CD14-positive monocyte (primary cell): Measurements from ENCODE around the gene LARP4B. TPM values are rescaled to one million over a fixed set of nuclear protein-coding genes. Genes with fewer than 3 reads are reported as not detected.

Experiments
- DNase-seq, 3 donors: peaks; one replicate each; pipeline ENCODE4 v3.0.0-alpha.2; 2011 to 2022
- H2AFZ ChIP-seq: 2 replicates; pipeline ENCODE4 v1.6.0; 2012; ENCODE audit warnings: mild to moderate bottlenecking, low read depth, low read length, inconsistent platforms; ENCODE audit not compliant: insufficient read depth, poor library complexity, severe bottlenecking
- H3K27ac ChIP-seq, 2 donors: 1 replicate in 1 of 2; 2 replicates in 1 of 2; pipeline ENCODE4 v1.5.1; 2012 to 2013; ENCODE audit warnings: low read length in 2 of 2, control low read depth in 1 of 2, inconsistent platforms in 1 of 2, low read depth in 1 of 2, mild to moderate bottlenecking in 1 of 2
- H3K27me3 ChIP-seq, 2 donors: one replicate each; pipeline versions ENCODE4 v1.6.0 to v1.6.1; 2011 to 2013; ENCODE audit warnings: low read length in 2 of 2; ENCODE audit not compliant: control insufficient read depth in 2 of 2, insufficient read depth in 2 of 2
- H3K36me3 ChIP-seq, 2 donors: replicated peaks in 1 of 2; 1 replicate in 1 of 2; 2 replicates in 1 of 2; pipeline versions ENCODE4 v1.5.1 to v1.6.1; 2012 to 2013; ENCODE audit warnings: low read length in 2 of 2, control low read depth in 1 of 2, inconsistent platforms in 1 of 2, mild to moderate bottlenecking in 1 of 2; ENCODE audit not compliant: insufficient read depth in 2 of 2, control insufficient read depth in 1 of 2
- H3K4me1 ChIP-seq, 2 donors: 1 replicate in 1 of 2; 2 replicates in 1 of 2; pipeline versions ENCODE4 v1.5.1 to v1.6.1; 2012 to 2013; ENCODE audit warnings: low read length in 2 of 2, control low read depth in 1 of 2, inconsistent platforms in 1 of 2, mild to moderate bottlenecking in 1 of 2, moderate library complexity in 1 of 2; ENCODE audit not compliant: insufficient read depth in 2 of 2, control insufficient read depth in 1 of 2
- H3K4me2 ChIP-seq: replicated peaks from 2 replicates; pipeline ENCODE3; 2012; ENCODE audit warnings: low read length, moderate library complexity, mild to moderate bottlenecking; ENCODE audit not compliant: poor library complexity, severe bottlenecking; ENCODE audit errors: extremely low read depth
- H3K4me3 ChIP-seq, 3 experiments: fragments of 200-600 bp in 1 of 3; sonication (generic) in 1 of 3; replicated peaks in 1 of 3; 1 replicate in 2 of 3; 2 replicates in 1 of 3; pipeline ENCODE4 v1.5.1; 2011 to 2013; ENCODE audit warnings: low read length in 3 of 3, mild to moderate bottlenecking in 3 of 3, control low read depth in 2 of 3, low read depth in 2 of 3, inconsistent platforms in 1 of 3, moderate library complexity in 1 of 3
- H3K79me2 ChIP-seq: 2 replicates; pipeline ENCODE4 v1.6.0; 2012; ENCODE audit warnings: mild to moderate bottlenecking, control low read depth, inconsistent platforms, low read length, moderate library complexity; ENCODE audit not compliant: insufficient read depth
- H3K9ac ChIP-seq: 2 replicates; pipeline ENCODE4 v1.6.0; 2017; ENCODE audit warnings: low read length, mild to moderate bottlenecking; ENCODE audit not compliant: insufficient read depth, poor library complexity, severe bottlenecking
- H3K9me3 ChIP-seq, 2 donors: replicated peaks in 1 of 2; 1 replicate in 1 of 2; 2 replicates in 1 of 2; pipeline versions ENCODE4 v1.5.1 to v1.6.1; 2012 to 2013; ENCODE audit warnings: low read length in 2 of 2, control low read depth in 1 of 2; ENCODE audit not compliant: control insufficient read depth in 1 of 2, insufficient read depth in 1 of 2
- H4K20me1 ChIP-seq: 2 replicates; pipeline ENCODE4 v1.6.0; 2012; ENCODE audit warnings: mild to moderate bottlenecking, low read length, control low read depth, moderate library complexity; ENCODE audit not compliant: insufficient read depth
- H3K27ac Mint-ChIP-seq, 7 donors: one replicate each; pipeline ENCODE4 v1.8.0; 2020; ENCODE audit warnings: mild to moderate bottlenecking in 7 of 7, mixed read lengths in 7 of 7, moderate library complexity in 6 of 7, inconsistent platforms in 2 of 7
- H3K27me3 Mint-ChIP-seq, 3 donors: one replicate each; pipeline ENCODE4 v1.8.0; 2021 to 2022; ENCODE audit warnings: low read depth in 3 of 3, mild to moderate bottlenecking in 3 of 3, mixed read lengths in 3 of 3, moderate library complexity in 3 of 3, inconsistent platforms in 1 of 3
- H3K36me3 Mint-ChIP-seq, 2 donors: one replicate each; pipeline ENCODE4 v1.8.0; 2020; ENCODE audit warnings: mixed read lengths in 2 of 2, inconsistent platforms in 1 of 2, mild to moderate bottlenecking in 1 of 2
- H3K4me1 Mint-ChIP-seq: one replicate; pipeline ENCODE4 v1.8.0; 2020; ENCODE audit warnings: mild to moderate bottlenecking, mixed read lengths
- H3K4me3 Mint-ChIP-seq, 2 donors: one replicate each; pipeline ENCODE4 v1.8.0; 2020; ENCODE audit warnings: mild to moderate bottlenecking in 2 of 2, mixed read lengths in 2 of 2, moderate library complexity in 1 of 2
- H3K9me3 Mint-ChIP-seq, 7 donors: one replicate each; pipeline ENCODE4 v1.8.0; 2020 to 2022; ENCODE audit warnings: mixed read lengths in 7 of 7, mild to moderate bottlenecking in 6 of 7, moderate library complexity in 6 of 7, inconsistent platforms in 2 of 7
- WGBS: methylation state at CpG from one replicate; pipeline ENCODE4 v1.1.5; 2013; ENCODE audit warnings: missing lambda C conversion rate; ENCODE audit not compliant: insufficient coverage; 5-methylcytosine and 5-hydroxymethylcytosine counted together
- intact Hi-C, 2 donors: fragments of 100-400 bp; cut with micrococcal nuclease; formaldehyde crosslinking; loops; one replicate each; pipeline versions ENCODE4 v1.15.0 to v1.15.1; 2023
- polyA plus RNA-seq, 3 donors: library from polyadenylated mRNA; depleted of rRNA in 1 of 3; unstranded in 2 of 3; stranded (reverse) in 1 of 3; fragments of 300-500 nt in 2 of 3; fragments of >200 nt in 1 of 3; fragmentation: Illumina TruSeq in 2 of 3; gene quantifications; 1 replicate in 2 of 3; 2 replicates in 1 of 3; pipeline ENCODE4 v1.2.3, GENCODE V29; 2012 to 2021
- TF ChIP-seq, protein P1 (sequence below): fragments of 200-600 bp; IDR thresholded peaks from one replicate; pipeline ENCODE4 v1.8.0; 2022; ENCODE audit warnings: antibody characterized with exemption, mild to moderate bottlenecking

The LARP4B gene
- polyA plus RNA-seq, 3 donors = 17.2 to 52.3 (median 33.0) TPM

DNA sequence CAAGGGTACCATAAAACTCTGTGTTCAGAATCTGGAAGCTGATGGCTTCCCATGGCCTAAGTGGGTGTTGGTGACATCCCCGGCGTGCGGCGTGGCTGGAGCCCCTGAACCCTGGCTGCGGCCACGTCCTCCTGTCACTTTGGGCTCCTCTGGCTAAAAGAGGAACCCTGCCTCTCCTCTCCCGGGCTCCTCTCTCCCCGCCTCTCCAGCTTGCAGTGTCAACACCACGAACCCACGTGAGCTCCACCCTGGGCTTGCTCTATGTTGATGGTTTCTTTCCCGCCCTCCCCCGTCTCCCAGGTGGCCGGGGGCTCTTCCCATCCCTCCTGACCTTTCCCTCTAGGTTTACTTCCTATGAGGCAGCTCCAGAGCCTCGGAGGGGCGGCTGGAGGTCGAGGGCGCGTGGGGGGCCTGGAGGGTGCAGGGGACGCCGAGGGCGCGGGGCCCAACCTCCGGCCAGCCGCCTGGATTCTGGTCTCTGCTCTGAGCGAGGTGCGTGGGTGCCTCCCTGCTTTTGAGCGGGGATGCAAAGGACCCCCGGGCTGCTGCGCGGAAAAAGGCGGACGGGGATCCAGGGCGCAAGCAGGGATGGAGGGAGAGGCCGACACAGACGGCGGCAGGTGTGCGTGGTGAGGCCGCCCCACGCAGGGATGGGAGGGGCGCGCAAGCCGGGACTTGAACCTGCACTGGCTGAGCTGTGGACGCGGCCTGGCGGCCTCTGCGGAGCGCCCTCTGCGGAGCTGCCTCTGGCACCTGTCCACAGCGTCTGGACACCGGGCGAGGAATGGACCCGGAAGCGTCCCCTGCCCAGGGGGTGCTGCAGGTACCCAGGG lies 126.5 kb downstream of the LARP4B start:
- Histone ChIP-seq H3K79me2 (no peaks in the 10 kb centered on the region), H3K4me3 (peak overlapping the region in 1 of 3 experiments; percentile 54), H3K4me2 (peak overlapping the region; percentile 58), H4K20me1 (peaks cover 30% of the 10 kb centered on the region), H3K9ac (no peak overlapping the region), H3K9me3 (no peaks in the 10 kb centered on the region), H2AFZ (no peak overlapping the region), H3K27me3 (no peaks in the 10 kb centered on the region), H3K4me1 (peaks cover 12 to 17% of the 10 kb centered on the region in 2 donors), H3K36me3 (peaks cover 31 to 41% of the 10 kb centered on the region in 2 donors), H3K27ac (no peak overlapping the region)
- peak overlapping the region; percentile 72 to 93 for H3K4me3 Mint-ChIP-seq
- peaks cover 0 to 11% (median 3%) of the 10 kb centered on the region in 7 donors for H3K9me3 Mint-ChIP-seq
- peaks cover 38 to 46% of the 10 kb centered on the region in 2 donors for H3K36me3 Mint-ChIP-seq
- TF ChIP-seq, protein P1, sequence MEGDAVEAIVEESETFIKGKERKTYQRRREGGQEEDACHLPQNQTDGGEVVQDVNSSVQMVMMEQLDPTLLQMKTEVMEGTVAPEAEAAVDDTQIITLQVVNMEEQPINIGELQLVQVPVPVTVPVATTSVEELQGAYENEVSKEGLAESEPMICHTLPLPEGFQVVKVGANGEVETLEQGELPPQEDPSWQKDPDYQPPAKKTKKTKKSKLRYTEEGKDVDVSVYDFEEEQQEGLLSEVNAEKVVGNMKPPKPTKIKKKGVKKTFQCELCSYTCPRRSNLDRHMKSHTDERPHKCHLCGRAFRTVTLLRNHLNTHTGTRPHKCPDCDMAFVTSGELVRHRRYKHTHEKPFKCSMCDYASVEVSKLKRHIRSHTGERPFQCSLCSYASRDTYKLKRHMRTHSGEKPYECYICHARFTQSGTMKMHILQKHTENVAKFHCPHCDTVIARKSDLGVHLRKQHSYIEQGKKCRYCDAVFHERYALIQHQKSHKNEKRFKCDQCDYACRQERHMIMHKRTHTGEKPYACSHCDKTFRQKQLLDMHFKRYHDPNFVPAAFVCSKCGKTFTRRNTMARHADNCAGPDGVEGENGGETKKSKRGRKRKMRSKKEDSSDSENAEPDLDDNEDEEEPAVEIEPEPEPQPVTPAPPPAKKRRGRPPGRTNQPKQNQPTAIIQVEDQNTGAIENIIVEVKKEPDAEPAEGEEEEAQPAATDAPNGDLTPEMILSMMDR = no peak
- peaks cover 5 to 8% (median 6%) of the 10 kb centered on the region in 3 donors for H3K27me3 Mint-ChIP-seq
- H3K4me1 Mint-ChIP-seq = peaks cover 13% of the 10 kb centered on the region
- intact Hi-C loops = no loop called here
- WGBS = 76% methylated on average over 52 of the region's 53 CpGs
- peak; percentile 36 to 41 (median 37) for DNase-seq
- H3K27ac Mint-ChIP-seq = peak overlapping the region in 3 of 7 donors; percentile 20 to 77 (median 37)

DNA sequence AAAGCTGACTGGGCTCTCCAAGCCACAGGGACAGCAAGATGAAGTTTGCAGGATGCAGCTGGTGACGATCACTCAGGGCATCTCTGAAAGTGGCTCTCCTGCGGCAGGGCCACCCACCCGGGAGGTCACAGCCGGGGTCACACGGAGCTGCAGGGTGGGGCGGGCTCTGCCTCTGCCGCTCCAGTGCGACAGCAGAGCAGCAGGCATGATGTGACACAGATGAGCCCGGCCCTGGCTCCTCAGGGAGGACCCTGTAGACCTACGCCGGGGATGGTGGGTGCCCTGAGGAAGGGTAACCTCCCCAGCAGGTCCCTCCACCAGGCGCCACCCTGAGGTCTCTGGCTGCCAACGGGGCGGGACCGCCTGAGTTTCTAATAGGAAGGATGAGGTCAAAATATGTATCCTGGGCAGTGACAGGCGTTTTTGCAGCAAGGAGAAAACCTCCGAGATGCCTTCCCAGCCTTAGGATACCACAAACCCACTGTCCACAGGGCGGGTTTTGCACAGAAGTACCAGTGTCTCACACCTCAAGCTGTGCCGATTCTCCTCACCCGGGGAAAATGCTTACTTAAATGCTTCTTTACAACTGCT lies 127.2 kb downstream of the LARP4B start:
- Mint-ChIP-seq H3K36me3 (peaks cover 32 to 38% of the 10 kb centered on the region in 2 donors), H3K27me3 (peaks cover 5 to 12% (median 6%) of the 10 kb centered on the region in 3 donors), H3K27ac (peak overlapping the region in 1 of 7 donors; percentile 77), H3K9me3 (peaks cover 0 to 13% (median 7%) of the 10 kb centered on the region in 7 donors), H3K4me3 (peak overlapping the region; percentile 72 to 93), H3K4me1 (peaks cover 13% of the 10 kb centered on the region)
- Histone ChIP-seq H3K4me3 (peak overlapping the region in 1 of 3 experiments; percentile 54), H4K20me1 (peaks cover 30% of the 10 kb centered on the region), H3K9ac (no peak overlapping the region), H2AFZ (no peak overlapping the region), H3K79me2 (no peaks in the 10 kb centered on the region), H3K9me3 (no peaks in the 10 kb centered on the region), H3K36me3 (peaks cover 24 to 34% of the 10 kb centered on the region in 2 donors), H3K4me1 (peaks cover 12 to 17% of the 10 kb centered on the region in 2 donors), H3K27ac (no peak overlapping the region), H3K4me2 (peak overlapping the region; percentile 58), H3K27me3 (no peaks in the 10 kb centered on the region)
- TF ChIP-seq, protein P1 = no peak
- DNase-seq = no peak
- intact Hi-C loops = no loop called here
- WGBS = 46% methylated on average over 14 of the region's 20 CpGs
